Activated naive CD4-positive, alpha-beta T cell treated with anti-CD3 and anti-CD28 coated beads, Interleukin-2, amount 50 U/mL, for 16 hours (primary cell): ENCODE measurements around the gene GPR39.

Source experiments
- DNase-seq: peaks from one replicate; pipeline ENCODE4 v3.0.0-alpha.2; 2020

GPR39 gene

GRCh38 chr2:132681766-132682165 lies 265.2 kb downstream of the GPR39 start:
- DNase-seq, result no peak

GRCh38 chr2:132690664-132691303 lies 274.2 kb downstream of the GPR39 start:
- no peak for DNase-seq

GRCh38 chr2:132691556-132691955 lies 275.0 kb downstream of the GPR39 start:
- no peak for DNase-seq

- DNase-seq, result no peak
Observed at GRCh38 chr2:132692816-132693215, 276.2 kb downstream of the GPR39 start.
